HG02588 (cell line): ENCODE data around the gene RPL29.
"Not testable (repeated sequence)": the region's sequence is repeated elsewhere in the genome, so short reads cannot be mapped to it uniquely, and the experiment has no call there.

ENCODE experiments used
- ATAC-seq: cut with Tn5 transposase; IDR thresholded peaks from one replicate; pipeline ENCODE4 v1.9.1; 2021; ENCODE audit warnings: mild to moderate bottlenecking, moderate library complexity; ENCODE audit not compliant: unreplicated experiment

Gene RPL29

GRCh38 chr3:52006017-52006819 lies 10.5 kb upstream of the RPL29 start:
- ATAC-seq: no peak

GRCh38 chr3:52005571-52005986 lies 9.9 kb upstream of the RPL29 start:
- ATAC-seq: no peak

- no peak for ATAC-seq
Observed at GRCh38 chr3:52004906-52005395, 9.3 kb upstream of the RPL29 start.

- ATAC-seq: no peak
Observed at GRCh38 chr3:52004163-52004787, 8.6 kb upstream of the RPL29 start.

- no peak for ATAC-seq
Observed at GRCh38 chr3:52002748-52003147, 7.1 kb upstream of the RPL29 start.

GRCh38 chr3:52001443-52001974 lies 5.8 kb upstream of the RPL29 start:
- peak; percentile 80 for ATAC-seq

- no peak for ATAC-seq
Observed at GRCh38 chr3:51999846-52000245, 4.2 kb upstream of the RPL29 start.

GRCh38 chr3:51998774-51999173 lies 3.1 kb upstream of the RPL29 start:
- ATAC-seq: no peak

GRCh38 chr3:51997935-51998596 lies 2.4 kb upstream of the RPL29 start:
- no peak for ATAC-seq

GRCh38 chr3:51997172-51997571 lies 1.5 kb upstream of the RPL29 start:
- no peak for ATAC-seq

GRCh38 chr3:51994530-51994929 lies 1.2 kb downstream of the RPL29 start:
- no peak for ATAC-seq

GRCh38 chr3:51993657-51994056 lies 2.0 kb downstream of the RPL29 start:
- ATAC-seq: not testable (repeated sequence)

- ATAC-seq: no peak
Observed at GRCh38 chr3:51992017-51992682, 3.5 kb downstream of the RPL29 start.

GRCh38 chr3:51990501-51990971 lies 5.2 kb downstream of the RPL29 start:
- ATAC-seq: not testable (repeated sequence)

- ATAC-seq: no peak
Observed at GRCh38 chr3:51988286-51989146, 7.2 kb downstream of the RPL29 start.

- no peak for ATAC-seq
Observed at GRCh38 chr3:51987568-51987967, 8.1 kb downstream of the RPL29 start.

- no peak for ATAC-seq
Observed at GRCh38 chr3:51986010-51986947, 9.4 kb downstream of the RPL29 start.

- ATAC-seq: no peak
Observed at GRCh38 chr3:51985063-51985462, 10.6 kb downstream of the RPL29 start.

GRCh38 chr3:51984269-51984647 lies 11.4 kb downstream of the RPL29 start:
- ATAC-seq: no peak
